CD4-positive, alpha-beta T cell treated with Interferon alpha-2 for 1 hour (primary cell): ENCODE measurements around the gene PSMG4.

Experiments used
- DNase-seq, 2 donors: peaks; one replicate each; pipeline ENCODE4 v3.0.0-alpha.2; 2020 to 2022

PSMG4 gene

DNA sequence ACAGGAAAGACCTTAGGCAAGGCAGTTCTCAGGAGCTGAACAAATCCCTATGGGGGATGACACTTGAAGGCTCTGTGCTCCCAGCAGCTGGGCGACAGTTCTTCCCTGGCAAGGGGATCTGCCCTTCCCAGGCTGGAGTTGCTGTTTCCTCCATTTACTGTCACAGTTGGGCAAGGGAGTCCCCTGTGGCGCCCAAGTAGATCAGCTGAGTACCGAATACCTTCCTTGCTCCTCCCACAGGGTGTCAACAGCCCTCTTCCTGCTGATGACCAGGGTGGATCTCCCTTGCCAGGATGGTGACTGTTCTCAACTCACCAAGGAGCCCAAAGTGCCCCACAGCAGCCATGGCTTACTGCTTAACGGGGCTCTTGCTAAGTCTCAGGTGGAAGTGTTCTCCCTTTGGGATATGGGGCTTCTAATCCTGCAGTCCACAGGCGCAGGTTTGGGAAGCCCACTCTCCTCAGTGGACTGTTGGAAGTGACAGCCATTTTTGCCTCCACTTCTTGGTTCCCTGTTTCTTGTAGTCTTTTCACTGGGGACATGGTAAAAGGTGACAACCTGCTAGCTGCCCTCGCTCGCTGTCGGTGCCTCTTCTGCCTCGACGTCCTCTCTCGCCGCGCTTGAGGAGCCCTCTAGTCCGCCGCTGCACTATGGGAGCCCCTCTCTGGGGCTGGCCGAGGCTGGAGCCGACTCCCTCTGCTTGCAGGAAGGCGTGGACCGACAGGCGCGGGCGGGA, 5.7 kb upstream of the PSMG4 start:
- DNase-seq: no peak

DNA sequence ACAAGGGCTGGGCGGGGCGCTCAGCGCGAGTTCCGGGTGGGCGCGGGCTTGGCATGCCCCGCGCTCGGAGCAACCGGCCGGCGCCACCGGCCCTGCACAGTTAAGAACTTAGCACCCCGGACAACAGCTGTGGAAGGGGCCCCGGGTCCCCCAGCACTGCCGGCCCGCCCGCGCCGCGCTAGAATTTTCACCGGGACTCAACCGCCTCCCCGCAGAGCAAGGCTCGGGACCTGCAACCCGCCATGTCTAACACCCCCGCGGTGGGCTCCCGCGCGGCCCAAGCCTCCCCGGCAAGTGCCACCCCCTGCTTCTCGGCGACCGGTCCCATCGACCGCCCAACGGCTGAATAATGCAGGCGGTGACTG, 5.2 kb upstream of the PSMG4 start:
- DNase-seq: no peak

DNA sequence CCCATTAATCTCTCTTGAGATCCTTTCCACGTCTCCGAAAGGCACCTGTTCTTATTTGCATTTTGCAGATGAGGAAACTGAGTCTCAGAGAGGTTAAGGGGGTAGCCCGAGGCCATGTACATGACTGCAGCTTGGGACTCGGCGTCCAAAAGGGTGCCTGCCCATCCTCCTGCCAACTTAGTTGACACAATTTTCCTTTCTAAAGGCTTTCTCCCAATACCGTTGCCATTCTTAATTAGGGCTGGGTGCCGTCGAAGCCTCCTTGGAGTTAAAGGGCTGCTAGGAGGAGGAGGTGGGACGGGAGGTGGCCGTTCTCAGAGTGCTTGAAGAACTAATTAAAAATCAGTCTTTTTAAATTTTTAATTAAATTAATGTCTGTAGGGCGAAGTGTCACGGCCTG, 546 bp upstream of the PSMG4 start:
- DNase-seq: no peak

DNA sequence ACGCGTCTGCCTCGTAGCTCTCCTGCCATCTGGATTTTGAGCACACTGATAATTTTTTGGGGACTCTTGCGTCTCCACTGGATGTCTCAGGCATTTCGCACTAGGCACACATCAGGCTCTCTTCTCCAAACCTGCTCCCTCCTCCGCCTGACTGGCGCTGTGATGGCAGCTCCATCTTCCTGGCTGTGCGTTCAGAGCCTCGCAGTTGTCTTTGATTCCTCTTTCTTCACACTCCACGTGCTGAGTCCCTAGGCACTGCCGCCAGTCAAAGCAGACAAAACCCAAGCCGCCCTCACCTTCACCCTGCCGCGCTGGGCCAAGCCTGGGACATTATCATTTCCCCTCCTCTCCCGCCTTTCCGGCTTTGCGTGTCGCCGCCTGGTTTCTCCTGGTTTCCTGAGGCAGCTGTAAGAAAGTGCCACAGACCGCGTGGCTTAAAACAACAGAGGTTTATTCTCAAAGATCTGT, 778 bp downstream of the PSMG4 start:
- peak in 1 of 2 donors; percentile 30 for DNase-seq

DNA sequence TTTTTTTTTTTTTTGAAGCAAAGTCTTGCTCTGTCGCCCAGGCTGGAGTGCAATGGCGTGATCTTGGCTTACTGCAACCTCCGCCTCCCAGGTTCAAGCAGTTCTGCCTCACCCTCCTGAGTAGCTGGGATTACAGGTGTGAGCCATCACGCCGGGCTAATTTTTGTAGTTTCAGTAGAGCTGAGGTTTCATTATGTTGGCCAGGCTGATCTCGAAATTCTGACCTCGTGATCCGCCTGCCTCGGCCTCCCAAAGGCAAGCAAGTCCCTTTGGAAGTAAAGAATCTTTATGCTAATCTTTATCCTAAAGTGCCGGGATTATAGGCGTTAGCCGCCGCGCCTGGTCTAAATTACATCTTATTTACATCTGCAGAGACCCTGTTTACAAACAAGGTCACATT, 1.5 kb downstream of the PSMG4 start:
- no peak for DNase-seq

DNA sequence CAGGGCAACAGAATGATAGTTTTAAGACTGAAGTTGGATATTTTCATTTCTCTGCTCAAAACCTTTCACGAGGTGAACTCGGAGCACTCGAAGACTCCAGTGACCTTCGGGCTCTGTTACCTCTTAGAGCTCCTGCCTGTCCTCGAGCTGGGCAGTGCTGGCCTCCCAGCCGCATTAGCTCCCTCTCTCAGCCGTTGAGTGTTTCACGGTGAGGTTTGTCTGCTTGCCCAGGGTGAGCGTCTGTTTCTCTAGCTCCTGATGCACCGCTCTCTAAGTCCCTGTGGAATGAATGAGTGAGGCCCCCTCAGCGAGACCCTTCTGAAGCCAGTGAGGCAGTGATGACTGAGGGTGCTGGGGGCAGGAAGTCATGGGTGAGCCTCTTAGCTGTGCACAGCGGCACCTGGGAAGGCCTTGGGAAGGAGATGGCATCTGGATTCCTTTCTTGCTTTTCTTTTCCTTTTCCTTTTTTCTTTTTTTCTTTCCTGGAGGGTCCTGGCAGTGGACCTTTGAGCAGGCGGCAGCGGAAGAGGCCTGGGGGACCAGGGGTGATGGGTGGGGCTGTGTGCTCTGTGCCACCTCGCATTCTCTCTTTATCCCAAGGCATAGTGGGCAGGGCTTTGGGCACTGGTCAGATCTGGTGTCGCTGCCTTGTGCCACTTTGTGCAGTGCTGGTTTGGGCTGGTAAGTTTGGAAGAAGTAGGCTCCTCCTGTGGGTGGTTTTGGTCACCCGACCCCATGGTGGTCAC, 2.2 kb downstream of the PSMG4 start:
- DNase-seq: no peak

DNA sequence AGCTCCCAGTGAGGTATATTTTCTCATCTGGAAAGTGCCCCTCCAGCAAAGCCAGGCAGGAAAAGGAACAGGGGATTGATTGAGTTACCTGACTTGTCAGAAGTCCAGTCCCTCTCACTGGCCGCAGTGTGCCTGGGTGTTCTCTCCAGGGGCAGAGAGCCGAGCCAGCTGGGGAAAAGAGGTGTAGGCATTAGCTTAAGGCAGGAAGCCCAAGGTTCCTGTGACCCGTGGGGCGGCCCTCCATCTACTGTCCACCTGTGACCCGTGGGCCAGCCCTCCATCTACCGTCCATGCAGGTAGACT, 2.7 kb downstream of the PSMG4 start:
- no peak for DNase-seq

DNA sequence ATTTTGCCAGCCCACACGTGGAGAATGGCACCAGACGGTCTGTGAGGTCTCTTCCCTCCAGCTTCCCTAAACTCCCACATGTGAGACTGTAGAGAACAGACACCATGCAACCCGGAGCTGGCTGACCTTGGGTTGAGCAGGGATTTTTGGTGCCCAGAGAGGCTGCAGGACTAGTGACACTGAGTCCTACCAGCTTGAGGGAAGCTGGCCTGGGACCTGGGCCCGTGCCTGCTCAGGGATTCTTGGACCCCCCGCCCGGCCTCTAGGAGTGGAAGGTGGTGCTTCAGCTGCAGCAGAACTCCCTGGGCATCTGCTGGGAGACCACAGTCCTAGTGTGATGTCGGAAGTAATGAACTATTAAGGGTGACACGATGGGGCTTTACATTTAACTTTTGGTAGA, 3.2 kb downstream of the PSMG4 start:
- no peak for DNase-seq

DNA sequence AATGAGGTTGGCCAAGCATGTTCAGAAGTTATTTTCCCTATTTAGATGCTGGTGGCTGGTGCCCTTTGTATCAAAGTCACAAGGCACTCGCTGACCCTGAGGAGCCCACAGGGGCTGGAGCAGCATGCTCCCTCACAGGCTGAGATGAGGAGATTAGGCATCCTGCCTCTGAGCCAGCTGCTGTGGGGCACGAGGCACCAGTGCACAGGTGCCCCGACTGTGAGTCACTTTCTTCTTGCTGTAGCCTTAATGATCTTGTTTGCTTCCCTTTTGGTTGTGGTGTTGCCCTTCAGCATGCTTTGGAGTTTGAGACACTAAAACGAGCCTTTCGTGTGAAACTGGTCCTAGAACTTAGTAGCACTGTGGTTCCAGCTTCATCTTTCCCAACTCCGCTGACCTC, 4.3 kb downstream of the PSMG4 start:
- DNase-seq: no peak

DNA sequence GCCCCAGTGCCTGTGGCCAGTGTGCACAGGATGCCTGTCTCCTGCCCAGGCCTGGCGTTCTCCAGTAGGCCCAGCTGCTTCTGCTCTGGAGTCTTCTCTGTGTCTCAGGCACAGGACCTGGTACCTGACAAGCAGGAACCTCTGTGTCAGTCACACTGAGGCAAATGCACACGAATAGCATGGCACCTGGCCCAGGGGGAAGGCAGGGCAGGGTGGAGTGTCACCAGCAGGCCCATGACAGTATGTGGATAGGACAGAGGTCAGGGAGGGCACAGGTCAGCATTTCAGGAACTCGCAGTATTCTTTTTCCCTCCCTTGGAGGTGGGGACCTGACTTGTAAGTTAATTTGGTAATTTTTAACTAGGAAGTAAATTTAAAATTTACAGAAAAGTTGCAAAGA, 5.6 kb downstream of the PSMG4 start:
- DNase-seq: no peak

DNA sequence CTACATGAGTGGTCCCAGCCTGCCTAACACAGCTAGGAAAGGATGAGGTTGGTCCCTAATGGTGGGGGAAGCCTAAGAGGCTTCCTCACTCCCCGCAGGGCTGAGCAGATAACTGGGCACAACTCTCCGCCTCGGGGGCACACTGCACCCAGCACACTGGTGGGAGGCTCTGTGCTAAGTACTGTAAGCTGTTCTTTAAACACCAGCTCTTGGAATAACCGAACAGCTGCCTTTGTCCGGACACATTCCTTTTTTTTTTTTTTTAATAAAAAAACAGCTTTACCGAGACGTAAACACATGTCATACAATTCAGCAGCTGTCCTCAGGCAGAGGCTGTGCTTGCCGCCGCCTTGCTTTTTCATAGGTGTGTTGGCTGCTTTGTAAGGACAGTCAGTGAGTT, 6.9 kb downstream of the PSMG4 start:
- DNase-seq: no peak

DNA sequence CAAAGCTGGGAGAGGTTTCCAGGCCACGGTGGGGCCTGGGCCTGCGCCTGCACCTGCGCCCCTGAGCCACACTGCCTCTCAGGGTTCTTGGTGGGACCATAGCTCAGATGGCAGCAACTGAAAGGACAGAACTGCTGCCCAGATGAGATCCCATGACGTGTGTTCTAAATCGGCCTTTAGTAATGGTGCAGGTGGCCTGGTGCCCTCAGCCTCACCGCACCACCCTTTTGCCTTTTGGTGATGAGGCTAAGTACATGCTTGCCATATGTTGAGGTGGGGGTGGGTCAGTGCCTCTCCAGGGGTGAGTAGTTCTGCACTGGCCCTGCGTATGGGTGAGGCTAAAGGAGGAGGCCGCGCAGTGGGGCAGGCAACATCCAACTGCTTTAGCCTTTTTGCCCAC, 7.4 kb downstream of the PSMG4 start:
- DNase-seq: no peak

DNA sequence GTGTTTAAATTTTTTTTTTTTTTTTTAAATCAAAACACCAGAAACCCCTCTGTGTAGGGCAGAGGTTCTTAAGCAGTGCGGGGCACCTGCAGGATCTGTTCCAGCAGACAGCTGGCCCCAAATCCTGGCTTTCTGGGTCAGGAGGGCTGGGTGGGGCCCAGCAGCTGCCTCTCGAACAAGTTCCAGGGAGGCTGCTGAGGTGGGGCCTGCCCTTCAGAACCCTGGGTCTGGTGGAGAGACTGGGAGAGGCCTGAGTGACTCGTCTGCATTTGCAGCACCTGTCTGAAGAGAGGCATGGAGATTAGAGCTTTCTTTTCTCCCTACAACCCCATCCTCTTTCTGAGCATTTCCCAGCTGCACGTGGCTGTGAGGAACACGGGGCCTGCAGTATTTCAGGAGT, 8.4 kb downstream of the PSMG4 start:
- no peak for DNase-seq

DNA sequence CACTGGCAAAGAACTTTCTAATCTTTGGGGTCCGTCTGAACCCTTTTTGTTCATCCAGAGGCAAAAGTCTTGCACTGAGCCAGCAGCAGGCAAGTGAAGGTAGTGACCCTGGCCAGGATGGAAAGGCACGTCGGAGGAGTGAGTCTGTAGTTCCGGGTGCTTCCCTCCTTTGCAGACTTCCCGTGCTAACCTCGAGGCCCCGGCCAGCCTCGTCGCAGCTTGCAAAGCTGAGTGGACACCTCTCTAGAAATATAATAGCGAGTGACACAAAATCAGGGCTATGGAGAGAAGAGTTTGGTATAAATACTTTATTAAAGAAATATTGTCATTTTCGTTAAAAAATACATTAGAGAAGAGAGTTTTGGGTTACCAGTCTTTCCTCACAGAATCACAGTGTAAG, 9.9 kb downstream of the PSMG4 start:
- DNase-seq: no peak

DNA sequence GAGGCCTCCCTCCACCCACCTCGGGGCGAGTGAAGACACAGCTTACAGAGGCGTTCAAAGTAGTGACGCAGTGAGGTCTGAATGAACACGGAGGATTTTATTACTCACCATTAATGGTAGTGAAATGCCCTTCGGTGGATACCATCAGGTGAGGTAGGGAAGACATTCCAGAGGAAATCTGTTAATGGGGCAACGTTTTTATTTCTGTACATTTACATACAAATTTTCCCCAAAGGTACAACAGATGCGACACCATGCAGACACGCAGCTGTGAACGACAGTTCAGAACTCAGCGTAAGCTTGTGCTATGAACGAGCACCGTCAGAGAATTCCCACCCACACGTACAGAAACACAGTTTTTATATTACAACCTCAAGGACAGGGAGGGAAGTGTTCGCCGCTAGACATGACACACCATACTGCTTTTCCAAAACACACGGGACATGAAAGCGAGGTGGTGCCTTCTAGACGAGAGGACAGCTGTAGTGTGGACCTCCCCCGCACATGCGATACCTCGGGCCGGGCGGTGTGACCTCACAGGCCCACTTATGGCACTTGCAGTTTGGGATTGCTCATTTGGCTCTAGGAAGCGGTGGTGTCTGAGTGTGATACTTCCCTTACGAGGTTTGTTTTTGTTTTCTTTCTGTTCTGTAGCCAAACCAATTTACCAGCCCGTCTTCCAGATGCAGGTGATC, 10.7 kb downstream of the PSMG4 start:
- DNase-seq: no peak

DNA sequence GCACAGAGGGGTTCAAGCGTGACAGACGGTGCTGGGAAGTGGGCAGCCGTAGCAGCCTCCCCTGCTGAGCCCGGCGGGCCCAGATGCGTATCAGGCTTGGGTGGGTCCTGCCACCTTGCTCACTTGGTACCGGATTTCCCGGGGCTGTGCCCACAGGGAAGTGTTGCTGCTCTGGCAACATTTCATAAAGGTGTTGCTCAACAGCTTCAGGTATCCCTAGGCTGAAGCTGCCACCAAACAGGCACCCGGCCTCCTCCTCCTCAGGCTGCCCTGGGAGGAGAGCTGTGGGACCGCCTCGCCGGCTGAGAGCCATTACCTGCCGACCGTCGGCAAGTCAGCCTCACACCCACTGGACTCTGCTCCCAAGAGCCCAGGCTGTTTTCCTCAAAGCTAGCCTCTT, 11.5 kb downstream of the PSMG4 start:
- no peak for DNase-seq

DNA sequence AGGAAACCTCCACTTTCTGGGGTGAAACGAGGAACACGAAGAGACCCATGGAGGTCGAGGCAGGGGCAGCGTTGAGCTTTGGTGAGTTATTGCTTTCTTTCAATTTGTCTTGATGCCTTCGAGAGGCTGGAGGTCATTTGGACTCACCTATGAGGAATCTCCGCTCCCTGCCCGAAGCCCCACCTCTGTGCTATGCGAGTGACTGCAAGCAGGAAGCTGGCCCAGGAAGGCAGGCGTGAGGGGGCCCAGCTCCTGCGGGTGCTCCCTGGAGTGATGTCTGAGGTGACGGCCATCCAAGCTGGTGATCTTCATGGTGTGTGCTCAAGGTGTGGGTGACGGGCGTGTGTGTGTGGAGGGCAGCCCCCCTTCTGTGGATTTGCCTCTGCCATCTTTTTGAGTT, 13.0 kb downstream of the PSMG4 start:
- DNase-seq: no peak

DNA sequence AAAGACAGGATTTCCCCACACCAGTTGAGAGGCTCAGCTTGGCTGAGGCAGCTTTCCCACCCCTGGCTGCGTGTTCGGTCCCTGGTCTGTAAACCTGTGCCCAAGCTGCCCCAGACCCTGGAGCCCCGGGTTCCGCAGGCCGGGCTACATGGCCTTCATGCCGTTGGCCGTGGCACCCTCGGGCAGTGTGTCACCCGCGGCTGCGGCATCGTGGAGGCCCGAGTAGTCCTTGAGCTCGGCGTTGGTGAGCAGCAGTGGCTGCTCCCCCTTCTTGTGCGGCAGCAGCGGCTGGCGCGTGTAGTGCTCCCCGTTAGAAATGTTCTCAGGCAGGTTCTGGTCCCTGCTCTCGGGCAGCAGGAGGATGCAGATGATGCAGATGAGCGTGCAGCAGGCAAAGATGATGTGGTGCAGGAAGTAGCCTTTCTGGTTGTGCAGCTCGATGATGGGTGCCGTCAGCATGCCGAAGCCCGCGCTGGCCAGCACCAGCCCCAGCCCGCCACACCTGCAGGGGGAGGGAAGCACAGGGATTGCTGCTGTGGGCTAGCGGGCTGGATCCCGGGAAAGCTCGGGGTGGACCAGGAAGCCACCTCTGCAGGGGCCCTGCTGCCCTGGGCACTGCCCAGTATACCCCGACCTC, 14.3 kb downstream of the PSMG4 start:
- DNase-seq: no peak

DNA sequence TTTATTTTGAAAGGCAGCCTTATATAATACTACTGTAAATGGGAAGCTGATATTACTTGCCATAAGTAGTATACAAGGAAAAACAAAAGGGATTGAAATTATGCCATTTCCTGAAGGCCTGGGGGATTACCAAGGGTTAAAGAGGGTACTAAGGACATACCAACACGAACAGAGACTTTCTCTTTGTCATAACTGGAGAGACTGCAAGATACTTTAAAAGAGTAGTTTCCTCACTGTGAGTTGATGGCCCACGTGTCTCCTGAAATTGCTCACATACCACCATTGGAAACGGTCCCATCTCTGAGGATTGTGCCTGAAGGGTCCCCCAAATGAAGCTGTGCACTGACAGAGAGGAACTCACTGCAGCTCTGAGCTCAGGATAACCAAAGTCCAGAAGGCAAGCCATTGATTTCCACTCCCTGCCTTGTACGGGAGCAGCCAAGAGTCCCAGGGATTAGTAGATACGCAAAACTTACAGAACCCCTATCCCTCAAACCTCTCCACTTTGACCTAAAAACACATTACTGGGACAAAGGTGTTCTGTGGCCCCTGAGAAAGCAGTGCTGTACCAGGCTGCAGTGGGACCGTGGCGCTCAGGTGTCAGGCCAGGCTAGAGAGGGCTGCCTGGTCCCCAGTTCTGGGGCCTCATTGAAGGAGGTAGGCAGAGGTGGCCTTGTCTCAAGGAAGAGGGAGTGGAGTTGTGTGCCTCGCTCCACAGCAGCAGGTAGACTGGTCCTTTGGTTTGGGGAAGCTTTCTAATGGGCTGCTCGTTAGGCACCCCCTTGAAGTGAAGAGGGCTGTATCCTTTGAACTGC, 15.2 kb downstream of the PSMG4 start:
- no peak for DNase-seq

DNA sequence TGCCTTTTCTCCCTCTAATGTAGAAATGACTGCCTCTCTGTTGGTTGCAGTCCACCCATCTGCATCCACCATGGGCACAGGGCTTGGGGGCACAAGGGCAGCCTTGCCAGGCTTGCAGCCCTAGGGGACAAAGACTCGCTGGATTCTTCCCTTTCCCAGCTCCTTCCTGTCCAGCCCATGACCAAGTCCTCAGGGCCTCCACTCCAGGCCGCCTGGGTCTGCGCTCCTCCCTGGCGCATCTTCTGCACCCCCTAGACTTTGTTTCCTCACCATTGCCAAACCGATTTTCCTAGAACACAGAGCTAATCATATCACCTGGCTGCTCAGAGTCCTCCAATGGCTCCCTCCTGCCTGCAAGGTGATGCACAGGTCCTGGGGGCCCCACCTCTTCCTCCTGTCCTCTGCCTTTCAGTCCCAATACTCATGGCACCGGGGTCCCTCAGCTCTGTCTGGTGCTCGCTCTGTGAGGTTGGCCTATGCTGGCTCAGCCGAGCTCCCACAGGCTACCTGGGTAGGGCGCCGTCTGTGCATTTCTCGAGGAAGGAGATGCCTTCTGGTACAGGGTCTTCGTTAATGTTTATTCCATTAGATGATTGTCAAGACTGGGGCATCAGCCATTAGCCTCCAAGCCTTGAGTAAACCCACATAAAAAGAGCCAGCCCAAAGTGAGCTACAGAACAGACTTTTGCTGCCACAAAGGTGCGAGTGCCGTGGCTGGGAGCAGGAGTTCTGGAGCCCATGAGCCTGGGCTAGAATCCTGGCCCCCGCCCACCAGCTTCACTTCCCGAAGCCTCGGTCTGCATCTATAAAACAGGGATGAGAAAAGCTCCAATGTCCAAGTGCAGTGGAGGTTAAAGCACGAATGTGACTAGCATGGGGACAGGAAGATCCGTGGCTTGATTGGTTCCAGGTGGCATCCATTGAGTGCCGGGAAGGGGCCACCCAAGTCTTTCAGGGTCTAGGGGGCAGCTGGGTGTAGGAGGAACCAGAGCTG, 17.7 kb downstream of the PSMG4 start:
- DNase-seq: no peak

DNA sequence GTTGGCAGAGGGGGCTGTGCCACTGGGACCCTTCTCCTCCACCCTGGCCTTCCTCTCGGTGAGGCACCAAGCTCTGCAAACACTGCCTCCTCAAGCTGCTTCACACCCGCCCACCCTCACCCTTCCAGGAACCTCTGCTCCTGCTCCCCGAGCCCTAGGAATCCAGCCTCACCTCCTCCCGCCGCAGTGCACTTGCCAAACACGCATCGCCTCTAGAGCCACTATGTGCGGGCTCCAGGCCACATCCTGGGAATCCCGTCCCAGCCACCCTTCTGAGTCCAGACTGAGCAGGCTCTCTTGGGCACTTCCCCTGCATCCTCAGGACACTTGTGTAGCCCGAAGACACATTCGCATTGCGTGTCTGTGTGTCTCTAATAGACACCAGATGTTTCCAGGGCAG, 18.5 kb downstream of the PSMG4 start:
- no peak for DNase-seq
